HUES48 (cell line): ENCODE results near the gene GRIN3B.

Source experiments
- H3K27ac ChIP-seq: one replicate; pipeline ENCODE4 v1.7.0; 2013; ENCODE audit warnings: low read depth, low read length, inconsistent platforms
- H3K27me3 ChIP-seq: 2 replicates; pipeline ENCODE4 v1.6.1; 2013; ENCODE audit warnings: mild to moderate bottlenecking, low read length; ENCODE audit not compliant: control insufficient read depth, insufficient read depth
- H3K36me3 ChIP-seq: 2 replicates; pipeline ENCODE4 v1.6.1; 2013; ENCODE audit warnings: low read length; ENCODE audit not compliant: control insufficient read depth, insufficient read depth
- H3K4me1 ChIP-seq: 2 replicates; pipeline ENCODE4 v1.6.1; 2013; ENCODE audit warnings: mild to moderate bottlenecking, low read length; ENCODE audit not compliant: control insufficient read depth, insufficient read depth
- H3K4me3 ChIP-seq: 2 replicates; pipeline ENCODE4 v1.5.1; 2013; ENCODE audit warnings: mild to moderate bottlenecking, low read depth, low read length
- H3K9ac ChIP-seq: 2 replicates; pipeline ENCODE4 v1.6.1; 2013; ENCODE audit warnings: mild to moderate bottlenecking, low read depth, low read length, moderate library complexity
- H3K9me3 ChIP-seq: 2 replicates; pipeline ENCODE4 v1.6.1; 2013; ENCODE audit warnings: low read length; ENCODE audit not compliant: control insufficient read depth, insufficient read depth

GRIN3B gene

GRCh38 chr19:958967-959855, 41.0 kb upstream of the GRIN3B start:
- H3K4me1 ChIP-seq, result peaks cover 7% of the 10 kb centered on the region; the same call in 1 of the 2 replicates
- H3K9me3 ChIP-seq, result no peaks in the 10 kb centered on the region
- H3K9ac ChIP-seq, result no peak overlapping the region
- H3K36me3 ChIP-seq, result peaks cover 18% of the 10 kb centered on the region
- H3K27ac ChIP-seq, result no peak overlapping the region
- H3K27me3 ChIP-seq, result no peaks in the 10 kb centered on the region
- H3K4me3 ChIP-seq, result no peak overlapping the region

GRCh38 chr19:960020-960419, 40.2 kb upstream of the GRIN3B start:
- Histone ChIP-seq H3K9me3 (0 out of 2 replicates have a peak, but pooled peaks cover under 1% of the 10 kb centered on the region), H3K9ac (no peak overlapping the region), H3K36me3 (peaks cover 25% of the 10 kb centered on the region), H3K4me3 (no peak overlapping the region), H3K27me3 (no peaks in the 10 kb centered on the region), H3K27ac (no peak overlapping the region), H3K4me1 (peaks cover 7% of the 10 kb centered on the region; the same call in 1 of the 2 replicates)

GRCh38 chr19:960601-960938, 39.6 kb upstream of the GRIN3B start:
- no peak overlapping the region for H3K9ac ChIP-seq

GRCh38 chr19:961866-962620, 38.2 kb upstream of the GRIN3B start:
- Histone ChIP-seq H3K9me3 (peaks cover 2% of the 10 kb centered on the region; the same call in 1 of the 2 replicates), H3K4me3 (no peak overlapping the region), H3K27me3 (no peaks in the 10 kb centered on the region), H3K9ac (no peak overlapping the region), H3K36me3 (peaks cover 37% of the 10 kb centered on the region), H3K27ac (no peak overlapping the region), H3K4me1 (no peaks in the 10 kb centered on the region)

More at GRCh38 chr19:960601-960938, 39.6 kb upstream of the GRIN3B start:
- Histone ChIP-seq H3K4me1 (peaks cover 7% of the 10 kb centered on the region; the same call in 1 of the 2 replicates), H3K27me3 (no peaks in the 10 kb centered on the region), H3K27ac (no peak overlapping the region), H3K4me3 (no peak overlapping the region), H3K36me3 (peaks cover 30% of the 10 kb centered on the region), H3K9me3 (0 out of 2 replicates have a peak, but pooled peaks cover 2% of the 10 kb centered on the region)

- no peak overlapping the region for H3K27ac ChIP-seq
- no peaks in the 10 kb centered on the region for H3K27me3 ChIP-seq
- no peaks in the 10 kb centered on the region for H3K4me1 ChIP-seq
- H3K9ac ChIP-seq, result no peak overlapping the region
- no peak overlapping the region for H3K4me3 ChIP-seq
- H3K9me3 ChIP-seq, result peaks cover 2% of the 10 kb centered on the region; the same call in 1 of the 2 replicates
- peaks cover 41% of the 10 kb centered on the region for H3K36me3 ChIP-seq
Observed at GRCh38 chr19:962683-963400, 37.4 kb upstream of the GRIN3B start.

- Histone ChIP-seq H3K4me1 (no peaks in the 10 kb centered on the region), H3K9me3 (peaks cover 2% of the 10 kb centered on the region; the same call in 1 of the 2 replicates), H3K36me3 (peaks cover 46% of the 10 kb centered on the region)
Observed at GRCh38 chr19:963486-963951, 36.7 kb upstream of the GRIN3B start.

GRCh38 chr19:964116-964520, 36.1 kb upstream of the GRIN3B start:
- no peak overlapping the region for H3K9ac ChIP-seq

More at GRCh38 chr19:963486-963951, 36.7 kb upstream of the GRIN3B start:
- Histone ChIP-seq H3K27me3 (no peaks in the 10 kb centered on the region), H3K9ac (no peak overlapping the region), H3K27ac (no peak overlapping the region), H3K4me3 (no peak overlapping the region)

GRCh38 chr19:964761-965694, 35.2 kb upstream of the GRIN3B start:
- Histone ChIP-seq H3K4me1 (no peaks in the 10 kb centered on the region), H3K4me3 (no peak overlapping the region), H3K36me3 (peaks cover 53% of the 10 kb centered on the region), H3K27ac (no peak overlapping the region), H3K9ac (no peak overlapping the region), H3K27me3 (no peaks in the 10 kb centered on the region), H3K9me3 (peaks cover 2% of the 10 kb centered on the region; the same call in 1 of the 2 replicates)

More at GRCh38 chr19:964116-964520, 36.1 kb upstream of the GRIN3B start:
- no peaks in the 10 kb centered on the region for H3K4me1 ChIP-seq
- H3K4me3 ChIP-seq, result no peak overlapping the region
- H3K36me3 ChIP-seq, result peaks cover 52% of the 10 kb centered on the region
- no peak overlapping the region for H3K27ac ChIP-seq
- H3K27me3 ChIP-seq, result no peaks in the 10 kb centered on the region
- H3K9me3 ChIP-seq, result peaks cover 2% of the 10 kb centered on the region; the same call in 1 of the 2 replicates

- Histone ChIP-seq H3K27ac (no peak overlapping the region), H3K4me3 (no peak overlapping the region), H3K27me3 (no peaks in the 10 kb centered on the region), H3K9me3 (peaks cover 7% of the 10 kb centered on the region), H3K4me1 (no peaks in the 10 kb centered on the region), H3K36me3 (peaks cover 61% of the 10 kb centered on the region), H3K9ac (no peak overlapping the region)
Observed at GRCh38 chr19:966485-967088, 33.6 kb upstream of the GRIN3B start.
